HEK293T (cell line): ENCODE data around the gene NNT.
"Not testable (repeated sequence)": the region's sequence is repeated elsewhere in the genome, so short reads cannot be mapped to it uniquely, and the experiment has no call there.

Experiments used
- CTCF ChIA-PET: fragments of 350-600 bp; formaldehyde crosslinking; extraction: SDS; loops from one replicate; lab custom pipeline; 2021; ENCODE audit warnings: antibody characterized with exemption, inconsistent platforms; lab: Yijun Ruan, JAX
- POLR2A ChIA-PET: fragments of 350-600 bp; formaldehyde crosslinking; extraction: SDS; loops from one replicate; lab custom pipeline; 2020; ENCODE audit warnings: antibody characterized with exemption, inconsistent platforms; lab: Yijun Ruan, JAX
- DNase-seq: peaks from one replicate; pipeline ENCODE4 v3.0.0; 2012; ENCODE audit warnings: mixed read lengths; ENCODE audit errors: extremely low spot score
- ARNT ChIP-seq: fragments of 450-650 bp; IDR thresholded peaks from 2 replicates; pipeline ENCODE4 v1.6.1; 2017; ENCODE audit warnings: mild to moderate bottlenecking
- BHLHE40 ChIP-seq: fragments of 450-650 bp; IDR thresholded peaks from 2 replicates; pipeline ENCODE4 v1.6.1; 2016; ENCODE audit warnings: mild to moderate bottlenecking, moderate library complexity, borderline replicate concordance
- CTBP1 ChIP-seq: fragments of 450-650 bp; IDR thresholded peaks from 2 replicates; pipeline ENCODE4 v1.6.1; 2016; ENCODE audit warnings: borderline replicate concordance
- ELF4 ChIP-seq: fragments of 450-650 bp; IDR thresholded peaks from 2 replicates; pipeline ENCODE4 v1.6.1; 2017; ENCODE audit warnings: antibody characterized with exemption
- FOXA1 ChIP-seq: fragments of 450-650 bp; IDR thresholded peaks from 2 replicates; pipeline ENCODE4 v1.6.1; 2016; ENCODE audit warnings: mild to moderate bottlenecking
- FOXK2 ChIP-seq: fragments of 450-650 bp; IDR thresholded peaks from 2 replicates; pipeline ENCODE4 v1.6.1; 2016; ENCODE audit warnings: mild to moderate bottlenecking
- FOXM1 ChIP-seq: fragments of 450-650 bp; IDR thresholded peaks from 2 replicates; pipeline ENCODE4 v1.6.1; 2017; ENCODE audit warnings: mild to moderate bottlenecking, borderline replicate concordance
- HDGF ChIP-seq: fragments of 450-650 bp; IDR thresholded peaks from 2 replicates; pipeline ENCODE4 v1.6.1; 2017; ENCODE audit warnings: antibody characterized with exemption, borderline replicate concordance
- L3MBTL2 ChIP-seq: fragments of 450-650 bp; conservative IDR thresholded peaks from 2 replicates; pipeline ENCODE4 v1.6.1; 2016; ENCODE audit warnings: mild to moderate bottlenecking
- LEF1 ChIP-seq: fragments of 450-650 bp; IDR thresholded peaks from 2 replicates; pipeline ENCODE4 v1.6.1; 2017; ENCODE audit warnings: mild to moderate bottlenecking, borderline replicate concordance
- NFRKB ChIP-seq: fragments of 450-650 bp; IDR thresholded peaks from 2 replicates; pipeline ENCODE4 v1.6.1; 2016; ENCODE audit warnings: mild to moderate bottlenecking, moderate library complexity
- SP1 ChIP-seq: fragments of 450-650 bp; IDR thresholded peaks from 2 replicates; pipeline ENCODE4 v1.6.1; 2017
- SUZ12 ChIP-seq: fragments of 450-650 bp; IDR thresholded peaks from 2 replicates; pipeline ENCODE4 v1.6.1; 2016; ENCODE audit warnings: mild to moderate bottlenecking
- TARDBP ChIP-seq: fragments of 450-650 bp; IDR thresholded peaks from 2 replicates; pipeline ENCODE4 v1.6.1; 2016
- ZNF384 ChIP-seq: fragments of 450-650 bp; IDR thresholded peaks from 2 replicates; pipeline ENCODE4 v1.6.1; 2016
- TF ChIP-seq, protein P1 (sequence below): fragments of 450-650 bp; IDR thresholded peaks from 2 replicates; pipeline ENCODE4 v1.6.1; 2016

NNT gene

DNA sequence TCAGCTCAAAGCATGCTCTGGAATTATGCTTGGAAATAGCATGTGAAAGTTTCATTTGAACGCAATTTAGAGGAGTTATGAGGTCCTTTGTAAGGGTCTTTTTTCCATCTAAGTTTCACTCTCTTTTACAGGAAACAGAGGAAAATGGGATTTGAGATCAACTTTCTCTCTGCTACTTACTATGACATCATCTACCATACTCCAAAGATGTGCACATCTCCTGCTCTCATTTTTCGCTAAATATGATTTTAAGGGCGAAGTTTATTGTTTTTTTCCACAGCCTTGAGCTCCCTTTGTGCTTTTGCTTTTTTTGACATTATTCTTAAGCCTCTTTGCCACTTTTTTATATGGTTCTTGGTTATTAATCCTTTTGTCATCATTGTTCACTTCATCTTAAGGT, 125.6 kb downstream of the NNT start:
- POLR2A ChIA-PET: no interaction called here
- DNase-seq: no peak
- TF ChIP-seq ARNT: no peak
- TF ChIP-seq HDGF: no peak
- TF ChIP-seq SP1: no peak
- TF ChIP-seq BHLHE40: no peak
- TF ChIP-seq L3MBTL2: no peak
- no peak for TF ChIP-seq TARDBP
- no peak for TF ChIP-seq ELF4
- TF ChIP-seq, protein P1, sequence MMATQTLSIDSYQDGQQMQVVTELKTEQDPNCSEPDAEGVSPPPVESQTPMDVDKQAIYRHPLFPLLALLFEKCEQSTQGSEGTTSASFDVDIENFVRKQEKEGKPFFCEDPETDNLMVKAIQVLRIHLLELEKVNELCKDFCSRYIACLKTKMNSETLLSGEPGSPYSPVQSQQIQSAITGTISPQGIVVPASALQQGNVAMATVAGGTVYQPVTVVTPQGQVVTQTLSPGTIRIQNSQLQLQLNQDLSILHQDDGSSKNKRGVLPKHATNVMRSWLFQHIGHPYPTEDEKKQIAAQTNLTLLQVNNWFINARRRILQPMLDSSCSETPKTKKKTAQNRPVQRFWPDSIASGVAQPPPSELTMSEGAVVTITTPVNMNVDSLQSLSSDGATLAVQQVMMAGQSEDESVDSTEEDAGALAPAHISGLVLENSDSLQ: no peak
- no peak for TF ChIP-seq FOXK2
- no peak for TF ChIP-seq NFRKB
- no peak for TF ChIP-seq SUZ12
- TF ChIP-seq FOXA1: no peak
- TF ChIP-seq CTBP1: no peak
- TF ChIP-seq LEF1: no peak
- no peak for TF ChIP-seq FOXM1
- no peak for TF ChIP-seq ZNF384

DNA sequence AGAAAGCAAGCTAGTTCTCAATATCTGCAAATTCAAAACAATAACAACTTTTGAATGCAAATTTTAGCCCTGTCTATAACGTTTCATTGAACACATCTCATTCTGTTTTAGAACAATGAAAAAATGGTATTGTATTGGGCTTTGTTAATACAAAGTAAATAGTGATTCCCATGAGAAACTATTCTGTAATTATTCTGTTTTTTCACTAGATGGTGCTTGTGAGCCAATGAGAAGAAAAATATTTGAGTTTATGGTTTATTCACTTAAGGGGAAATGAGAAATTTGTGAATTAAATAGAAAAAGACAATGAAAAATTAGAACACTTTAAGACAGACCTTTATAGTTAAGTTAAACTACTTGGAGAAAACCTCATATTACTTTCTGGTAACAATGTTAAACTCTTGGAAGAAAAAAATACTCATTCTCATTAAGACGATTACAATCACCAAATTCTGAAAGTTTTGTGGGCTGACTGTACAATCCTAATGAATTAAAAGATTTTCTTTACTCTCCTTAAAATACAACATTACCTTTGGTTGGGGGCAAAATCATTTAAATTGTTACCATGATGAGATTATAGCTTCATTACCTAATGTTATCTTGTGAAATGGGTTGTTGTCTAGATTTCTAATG, 127.0 kb downstream of the NNT start:
- TF ChIP-seq ELF4: no peak
- TF ChIP-seq FOXM1: no peak
- TF ChIP-seq FOXA1: no peak
- no peak for TF ChIP-seq L3MBTL2
- TF ChIP-seq BHLHE40: no peak
- no peak for TF ChIP-seq HDGF
- TF ChIP-seq SUZ12: no peak
- no peak for TF ChIP-seq ZNF384
- no peak for TF ChIP-seq SP1
- no peak for TF ChIP-seq LEF1
- TF ChIP-seq, protein P1: no peak
- no peak for TF ChIP-seq ARNT
- TF ChIP-seq CTBP1: no peak
- TF ChIP-seq NFRKB: no peak
- no peak for TF ChIP-seq TARDBP
- no peak for TF ChIP-seq FOXK2
- POLR2A ChIA-PET: no interaction called here
- no peak for DNase-seq
- CTCF ChIA-PET: interaction anchor here (0.6 kb wide), 1 partner anchor 13 kb away, joined by 4 read pairs; no protein-coding TSS in a partner anchor

More for the DNA sequence above, 125.6 kb downstream of the NNT start:
- CTCF ChIA-PET: no interaction called here

DNA sequence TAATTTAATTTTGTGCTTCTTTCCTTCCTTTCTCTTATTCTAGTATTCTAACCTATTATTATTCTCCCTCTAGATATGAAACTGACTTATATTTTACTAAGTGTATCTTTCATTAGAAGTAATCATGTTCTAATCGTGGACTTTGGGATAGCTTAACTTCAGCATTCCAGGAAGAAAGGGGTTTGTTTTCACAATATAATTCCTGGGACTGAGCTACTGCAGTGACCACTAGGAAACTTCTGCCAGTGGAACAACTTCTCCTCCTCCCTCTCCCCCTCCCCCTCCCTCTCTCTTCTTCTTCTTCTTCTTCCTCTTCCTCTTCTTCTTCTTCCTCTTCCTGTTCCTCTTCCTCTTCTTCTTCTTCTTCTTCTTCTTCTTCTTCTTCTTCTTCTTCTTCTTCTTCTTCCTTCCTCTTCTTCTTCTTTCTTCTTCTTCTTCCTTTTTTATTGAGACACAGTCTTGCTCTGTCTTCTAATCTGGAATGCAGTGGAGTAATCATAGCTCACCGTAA, 127.9 kb downstream of the NNT start:
- ChIA-PET CTCF (interaction anchor here (0.6 kb wide), 1 partner anchor 671 kb away, joined by 3 read pairs; no protein-coding TSS in a partner anchor), POLR2A (no interaction called here)
- TF ChIP-seq LEF1 (no peak), TARDBP (no peak), FOXA1 (no peak)
- TF ChIP-seq, protein P1: no peak
- no peak for DNase-seq

DNA sequence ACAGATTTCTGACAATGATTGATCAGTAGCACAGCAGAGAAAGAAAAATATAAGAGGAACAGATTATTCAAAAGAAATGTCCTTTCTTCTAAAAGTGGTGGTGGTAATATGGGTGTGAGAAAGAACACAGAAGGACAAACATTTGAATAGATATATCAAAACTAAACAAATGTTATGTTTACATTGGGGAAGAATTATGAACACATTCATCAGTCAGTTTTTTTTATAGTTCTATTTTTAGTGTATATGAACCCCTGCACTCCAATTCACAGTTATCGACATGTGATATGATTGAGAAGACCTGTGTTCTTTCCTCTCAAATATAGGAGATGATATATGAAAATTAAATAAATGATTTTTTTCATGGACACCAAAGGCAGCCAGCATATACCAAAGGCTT, 128.6 kb downstream of the NNT start:
- TF ChIP-seq FOXA1 (no peak), ELF4 (no peak), FOXM1 (no peak), NFRKB (no peak), ARNT (no peak), HDGF (no peak), LEF1 (no peak), FOXK2 (no peak), BHLHE40 (no peak), SUZ12 (no peak), L3MBTL2 (no peak), SP1 (no peak), ZNF384 (no peak), TARDBP (no peak), CTBP1 (no peak)
- TF ChIP-seq, protein P1: no peak
- DNase-seq: no peak
- CTCF ChIA-PET: no interaction called here
- POLR2A ChIA-PET: no interaction called here

DNA sequence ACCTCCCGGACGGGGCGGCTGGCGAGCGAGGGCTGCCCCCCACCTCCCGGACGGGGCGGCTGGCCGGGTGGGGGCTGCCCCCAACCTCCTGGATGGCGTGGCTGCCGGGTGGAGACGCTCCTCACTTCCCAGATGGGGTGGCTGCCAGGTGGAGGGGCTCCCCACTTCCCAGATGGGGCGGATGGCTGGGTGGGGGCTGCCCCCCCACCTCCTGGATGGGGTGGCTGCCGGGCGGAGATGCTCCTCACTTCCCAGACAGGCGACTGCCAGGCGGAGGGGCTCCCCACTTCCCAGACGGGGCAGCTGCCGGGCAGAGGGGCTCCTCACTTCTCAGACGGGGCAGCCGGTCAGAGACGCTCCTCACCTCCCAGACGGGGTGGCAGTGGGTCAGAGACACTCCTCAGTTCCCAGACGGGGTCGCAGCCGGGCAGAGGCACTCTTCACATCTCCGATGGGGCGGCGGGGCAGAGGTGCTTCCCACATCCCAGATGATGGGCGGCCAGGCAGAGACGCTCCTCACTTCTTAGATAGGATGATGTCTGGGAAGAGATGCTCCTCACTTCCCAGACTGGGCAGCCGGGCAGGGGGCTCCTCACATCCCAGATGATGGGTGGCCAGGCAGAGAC, 143.1 kb downstream of the NNT start:
- DNase-seq, POLR2A ChIA-PET: not testable (repeated sequence)

DNA sequence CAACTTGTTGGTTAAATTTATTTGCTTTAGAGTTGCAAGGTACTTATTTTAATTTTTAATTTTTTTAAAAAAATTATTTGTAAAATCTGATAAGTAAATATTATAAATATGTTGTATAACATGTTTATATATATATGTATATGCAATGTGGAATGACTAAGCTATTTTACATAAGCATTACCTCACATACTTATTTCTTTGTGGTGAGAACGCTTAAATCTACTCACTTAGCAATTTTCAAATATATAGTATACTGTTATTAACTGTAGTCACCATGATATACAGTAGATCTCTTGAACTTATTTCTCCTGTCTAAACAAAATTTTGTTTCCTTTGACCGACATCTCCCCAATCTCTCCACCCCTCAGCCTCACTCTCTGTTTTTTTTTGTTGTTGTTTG, 147.8 kb downstream of the NNT start:
- CTCF ChIA-PET: no interaction called here
- TF ChIP-seq SUZ12 (no peak), SP1 (no peak)
- no peak for DNase-seq
- POLR2A ChIA-PET: no interaction called here

More for the DNA sequence above, 143.1 kb downstream of the NNT start:
- CTCF ChIA-PET: not testable (repeated sequence)
